H4 (cell line): ENCODE results near the gene GALNTL6. TPM values are rescaled to one million over a fixed set of nuclear protein-coding genes. Genes with fewer than 3 reads are reported as not detected.

Source experiments
- DNase-seq: peaks from one replicate; pipeline ENCODE4 v3.0.0-alpha.2; 2015; ENCODE audit warnings: low spot score
- total RNA-seq: library from RNA; depleted of rRNA; stranded (reverse); fragments of >200 nt; shearing (Covaris generic); gene quantifications from 2 replicates; pipeline ENCODE4 v1.2.3, GENCODE V29; 2014

The GALNTL6 gene
- total RNA-seq, 1 experiment from 2014 or later, result not detected

DNA sequence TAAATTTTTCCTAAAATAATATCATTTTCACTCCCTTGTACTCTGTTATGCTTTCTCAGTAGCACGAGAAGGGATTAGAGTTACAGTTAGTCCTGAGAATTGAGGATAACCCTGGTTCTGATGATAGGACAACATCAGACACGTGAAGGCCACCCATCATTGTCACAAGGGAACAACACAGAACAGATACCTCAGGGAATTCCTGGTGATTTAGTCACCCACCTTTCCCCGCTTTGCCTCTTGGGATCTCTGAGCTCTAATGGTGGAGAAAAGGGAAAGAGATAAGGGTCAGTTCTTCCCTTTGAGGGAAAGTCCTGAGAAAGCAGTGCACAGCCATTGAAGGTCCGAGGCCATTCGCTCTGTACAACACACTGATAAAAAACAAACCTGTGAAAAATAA is 1243.1 kb downstream of the GALNTL6 start:
- no peak for DNase-seq

DNA sequence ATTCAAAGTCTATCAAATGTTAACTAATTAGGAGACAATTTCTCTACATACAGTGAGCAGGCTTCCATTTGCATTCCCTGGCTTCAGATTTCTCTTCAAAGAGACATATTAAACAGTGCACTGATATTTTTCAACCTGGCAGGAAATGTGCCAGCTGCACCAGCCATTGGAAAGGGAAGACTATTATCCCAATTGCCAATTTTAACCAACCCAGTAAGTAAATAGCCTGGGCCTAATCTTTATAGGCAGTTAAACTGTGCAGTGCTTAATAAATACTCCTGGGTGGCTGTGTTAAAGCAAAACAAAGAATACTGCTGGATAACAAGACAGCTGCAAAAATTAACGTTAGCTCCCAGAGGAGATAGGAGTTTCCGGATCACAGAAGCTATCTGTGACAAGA is 1243.5 kb downstream of the GALNTL6 start:
- no peak for DNase-seq

GRCh38 chr4:173057442-173057841 is 1244.2 kb downstream of the GALNTL6 start:
- DNase-seq, result no peak

DNA sequence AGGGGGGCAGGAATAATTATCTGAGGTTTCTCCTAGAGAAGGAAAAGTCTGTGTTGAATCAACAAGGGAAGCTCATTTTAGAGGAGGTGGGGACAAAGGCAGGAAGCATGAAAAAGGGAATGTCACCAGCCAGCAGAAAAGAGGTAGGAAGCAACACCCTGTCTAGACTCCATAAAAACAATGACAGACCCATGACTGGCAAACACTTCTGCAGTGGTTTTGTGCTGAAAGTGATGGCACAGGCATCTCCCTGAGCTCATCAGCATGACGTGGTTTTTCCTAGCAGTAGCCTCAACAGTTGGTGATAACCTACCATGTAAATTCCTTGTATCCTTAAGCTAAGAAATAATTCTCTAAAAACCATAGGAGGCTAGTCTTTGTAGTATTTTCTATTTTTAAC is 1244.7 kb downstream of the GALNTL6 start:
- peak; percentile 27 for DNase-seq

GRCh38 chr4:173061160-173061559 is 1248.0 kb downstream of the GALNTL6 start:
- no peak for DNase-seq

DNA sequence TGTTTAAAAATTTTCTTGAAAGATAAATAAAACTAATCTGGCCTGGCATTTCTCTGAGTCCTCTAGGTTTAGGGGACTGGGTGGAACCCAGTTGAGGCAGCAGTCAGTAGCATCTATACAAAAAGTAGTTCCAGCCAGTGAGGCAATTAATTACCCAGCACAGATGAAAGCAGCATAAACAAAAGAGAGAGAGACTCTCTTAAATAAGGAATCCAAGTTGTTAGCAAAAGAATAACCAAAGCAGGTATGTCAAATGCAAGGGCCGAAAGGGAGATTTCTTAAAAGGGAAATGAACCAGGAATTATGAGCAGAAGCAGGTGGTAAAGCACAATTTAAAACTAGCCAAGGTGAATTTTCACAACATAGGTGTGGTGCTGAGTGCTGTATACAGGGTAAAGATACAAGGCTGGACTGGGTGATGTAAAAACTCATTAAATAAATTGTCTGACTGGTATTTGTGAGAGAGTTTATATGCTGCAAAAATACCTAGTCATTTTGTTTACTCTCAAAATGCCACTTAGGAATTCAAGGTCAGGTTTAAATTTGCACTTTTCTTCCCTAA is 1260.8 kb downstream of the GALNTL6 start:
- no peak for DNase-seq

- peak; percentile 96 for DNase-seq
Measured at GRCh38 chr4:173074501-173074946, 1261.3 kb downstream of the GALNTL6 start.

- DNase-seq, result no peak
Measured at GRCh38 chr4:173076903-173077634, 1263.9 kb downstream of the GALNTL6 start.

- no peak for DNase-seq
Measured at GRCh38 chr4:173088144-173088543, 1274.9 kb downstream of the GALNTL6 start.
